Astrocyte of the spinal cord (primary cell): Measurements from ENCODE around the gene ARID3B.
A peak's percentile ranks its signal among the peaks of the same experiment; 100 is the strongest.

Experiments used
- DNase-seq: peaks from one replicate; pipeline ENCODE4 v3.0.0; 2011; ENCODE audit warnings: low read depth, low spot score
- H3K4me3 ChIP-seq: 2 replicates; pipeline ENCODE4 v1.5.1; 2011; ENCODE audit warnings: low read depth, mild to moderate bottlenecking, low read length, moderate library complexity
- CTCF ChIP-seq: IDR thresholded peaks from 2 replicates; pipeline ENCODE4 v1.5.1; 2012; ENCODE audit warnings: low read depth, mild to moderate bottlenecking, low read length, inconsistent platforms
- in situ Hi-C: cut with HindIII; loops from 2 replicates; pipeline ENCODE4 v1.10.0; 2017; ENCODE audit warnings: low sequenced_read_pairs

ARID3B gene, protein sequence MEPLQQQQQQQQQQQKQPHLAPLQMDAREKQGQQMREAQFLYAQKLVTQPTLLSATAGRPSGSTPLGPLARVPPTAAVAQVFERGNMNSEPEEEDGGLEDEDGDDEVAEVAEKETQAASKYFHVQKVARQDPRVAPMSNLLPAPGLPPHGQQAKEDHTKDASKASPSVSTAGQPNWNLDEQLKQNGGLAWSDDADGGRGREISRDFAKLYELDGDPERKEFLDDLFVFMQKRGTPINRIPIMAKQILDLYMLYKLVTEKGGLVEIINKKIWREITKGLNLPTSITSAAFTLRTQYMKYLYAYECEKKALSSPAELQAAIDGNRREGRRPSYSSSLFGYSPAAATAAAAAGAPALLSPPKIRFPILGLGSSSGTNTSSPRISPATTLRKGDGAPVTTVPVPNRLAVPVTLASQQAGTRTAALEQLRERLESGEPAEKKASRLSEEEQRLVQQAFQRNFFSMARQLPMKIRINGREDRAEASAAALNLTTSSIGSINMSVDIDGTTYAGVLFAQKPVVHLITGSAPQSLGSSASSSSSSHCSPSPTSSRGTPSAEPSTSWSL

DNA sequence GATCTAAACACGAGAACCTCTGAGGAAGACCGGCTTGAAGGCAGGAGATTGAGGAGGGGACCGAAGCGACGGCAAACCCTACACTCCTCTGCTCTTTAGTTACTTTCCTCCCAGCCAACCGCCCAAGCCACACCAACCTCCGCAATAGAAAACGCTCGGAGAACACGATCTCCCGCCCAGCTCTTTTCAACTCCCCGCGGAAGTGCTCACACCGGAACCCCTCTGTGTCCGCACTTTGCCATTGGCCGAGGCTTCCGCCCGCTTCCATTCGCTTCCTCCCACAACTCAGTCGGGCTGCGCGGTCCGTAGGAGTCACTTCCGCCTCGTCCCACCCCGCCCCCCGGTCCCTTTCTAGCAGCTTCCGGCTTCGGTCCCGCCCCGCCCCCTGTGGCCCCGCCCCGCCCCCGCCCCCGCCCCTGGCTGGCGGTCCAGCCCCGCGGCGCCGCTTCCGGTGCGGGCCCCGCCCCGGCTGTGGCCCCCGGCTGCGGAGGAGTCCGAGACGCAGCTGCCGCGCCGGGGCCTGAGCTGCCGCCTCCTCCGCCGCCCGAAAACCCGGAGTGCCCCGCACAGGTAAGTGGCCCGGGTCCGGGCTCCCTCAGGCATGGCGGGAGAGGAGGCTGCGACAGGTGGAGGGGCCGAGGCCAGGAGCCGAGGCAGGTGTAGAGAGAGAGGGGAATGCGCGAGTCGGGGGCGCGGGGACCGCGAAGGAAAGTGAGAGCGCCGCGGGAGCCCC is at the start of gene ARID3B:
TSS of gene ARID3B (plus strand) at position 460 of the 733 bp plus-strand sequence. CDS start 2,717 bp downstream, outside the sequence.
- H3K4me3 ChIP-seq = peak within 1 kb of the TSS; percentile 83
- in situ Hi-C loops = no loop called here
- TF ChIP-seq CTCF = no peak
- DNase-seq = peak; percentile 97

DNA sequence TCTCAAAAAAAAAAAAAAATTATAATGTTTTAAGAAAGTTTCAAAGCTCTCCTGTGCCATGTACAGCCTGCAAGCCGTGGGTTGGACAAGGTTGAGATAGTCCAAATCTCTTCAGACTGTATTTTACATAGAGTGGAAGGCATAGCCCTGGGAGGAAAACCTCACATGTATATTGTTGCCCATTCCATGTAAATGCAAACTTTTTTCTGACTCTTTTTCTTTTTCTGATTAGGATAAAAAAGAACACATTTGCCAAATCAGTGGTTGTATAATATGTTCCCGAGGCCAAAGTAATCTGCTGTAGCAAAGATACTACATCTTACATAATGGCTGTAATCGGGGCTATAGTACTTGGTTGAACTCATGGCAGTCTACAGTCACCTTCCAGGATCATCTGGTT is 44.4 kb upstream of the ARID3B start:
- TF ChIP-seq CTCF = no peak
- DNase-seq = no peak
- in situ Hi-C loops = no loop called here
- no peak overlapping the region for H3K4me3 ChIP-seq

- DNase-seq = no peak
- no peak for TF ChIP-seq CTCF
- in situ Hi-C loops = no loop called here
- H3K4me3 ChIP-seq = no peak overlapping the region
These were observed 43.4 kb upstream of the ARID3B start for GRCh38 chr15:74497584-74497983.

DNA sequence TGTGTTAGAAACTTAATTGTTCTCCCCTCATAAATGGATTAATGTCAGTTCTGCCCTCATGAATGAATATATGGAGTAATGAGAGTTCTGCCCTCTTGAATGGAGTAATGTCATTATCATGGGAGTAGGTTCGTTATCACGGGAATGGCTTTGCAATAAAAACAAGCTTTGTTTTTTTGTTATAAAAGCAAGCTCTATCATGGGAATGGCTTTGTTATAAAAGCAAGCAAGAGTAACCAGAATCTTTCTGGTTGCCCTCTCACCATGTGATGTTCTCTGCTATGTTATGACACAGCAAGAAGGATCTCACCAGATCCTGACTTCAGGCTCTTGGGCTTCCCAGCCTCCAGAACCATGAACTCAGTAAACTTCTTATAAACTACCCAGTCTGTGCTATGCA is 41.7 kb upstream of the ARID3B start:
- H3K4me3 ChIP-seq = no peak overlapping the region
- TF ChIP-seq CTCF = no peak
- in situ Hi-C loops = no loop called here
- DNase-seq = no peak

GRCh38 chr15:74500401-74500800 is 40.6 kb upstream of the ARID3B start:
- in situ Hi-C loops = no loop called here

DNA sequence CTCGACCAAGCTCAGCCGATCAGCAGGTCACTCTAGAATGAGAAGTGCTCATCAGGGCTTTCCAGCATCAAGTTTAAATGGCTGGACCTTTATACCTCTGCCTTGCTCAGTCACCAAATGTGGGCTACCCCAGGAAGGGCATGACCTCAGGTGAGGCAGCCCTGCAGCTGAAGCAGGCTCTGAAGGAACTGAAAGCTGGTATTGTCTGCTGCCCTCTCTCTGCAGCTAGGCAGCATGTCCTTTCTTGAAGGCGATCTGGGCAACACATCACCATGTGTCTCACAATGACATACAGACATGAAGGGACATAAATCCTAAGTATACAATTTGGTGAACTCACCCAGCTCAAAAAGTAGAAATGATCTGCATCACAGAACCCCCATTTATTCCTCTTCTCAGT is 38.7 kb upstream of the ARID3B start:
- in situ Hi-C loops = no loop called here
- no peak for DNase-seq
- H3K4me3 ChIP-seq = no peak overlapping the region
- peak; percentile 12 for TF ChIP-seq CTCF

More at GRCh38 chr15:74500401-74500800, 40.6 kb upstream of the ARID3B start:
- no peak for DNase-seq
- H3K4me3 ChIP-seq = no peak overlapping the region
- no peak for TF ChIP-seq CTCF
